Stomach (tissue), 9 donors: ENCODE data around the gene ARHGAP28. TPM values are rescaled to one million over a fixed set of nuclear protein-coding genes. Genes with fewer than 3 reads are reported as not detected.

ENCODE experiments used
- DNase-seq, 2 donors: peaks; one replicate each; pipeline versions ENCODE4 v3.0.0 to v3.0.0-alpha.2; 2013 to 2019
- H3K27ac ChIP-seq, 5 donors: fragments of 200-600 bp in 4 of 5; sonication (generic) in 4 of 5; one replicate each; pipeline ENCODE4 v1.5.1; 2013 to 2019; ENCODE audit warnings: mild to moderate bottlenecking in 1 of 5, moderate library complexity in 1 of 5
- H3K27me3 ChIP-seq, 3 donors: fragments of 200-600 bp; sonication (generic); one replicate each; pipeline ENCODE4 v1.5.1; 2017 to 2019; ENCODE audit warnings: mixed run types in 1 of 3
- H3K36me3 ChIP-seq, 4 donors: fragments of 200-600 bp; sonication (generic); 1 replicate in 3 of 4; 2 replicates in 1 of 4; pipeline ENCODE4 v1.5.1; 2016 to 2019
- H3K4me1 ChIP-seq, 4 donors: fragments of 200-600 bp; sonication (generic); one replicate each; pipeline ENCODE4 v1.5.1; 2016 to 2019
- H3K4me3 ChIP-seq, 4 donors: fragments of 200-600 bp; sonication (generic) in 3 of 4; one replicate each; pipeline ENCODE4 v1.5.1; 2016 to 2019; ENCODE audit warnings: mild to moderate bottlenecking in 1 of 4
- H3K9me3 ChIP-seq, 4 donors: fragments of 200-600 bp; sonication (generic); one replicate each; pipeline ENCODE4 v1.5.1; 2016 to 2019
- EP300 ChIP-seq: sonication (generic); formaldehyde crosslinking; IDR thresholded peaks from one replicate; pipeline ENCODE4 v1.6.1; 2017; ENCODE audit warnings: antibody characterized with exemption
- POLR2A ChIP-seq, 4 donors: fragments of 450-650 bp; IDR thresholded peaks; one replicate each; pipeline ENCODE4 v1.6.1; 2016; ENCODE audit warnings: antibody characterized with exemption in 4 of 4, control low read depth in 2 of 4, mild to moderate bottlenecking in 1 of 4, moderate library complexity in 1 of 4
- POLR2AphosphoS5 ChIP-seq, 3 donors: sonication (generic); formaldehyde crosslinking; IDR thresholded peaks; one replicate each; pipeline ENCODE4 v1.6.1; 2016; ENCODE audit warnings: antibody characterized with exemption in 3 of 3
- WGBS, 5 donors: extraction: QIAGEN DNeasy Blood & Tissue Kit in 3 of 5; methylation state at CpG; one replicate each; pipeline versions ENCODE4 v1.1.5 to v1.1.7; 2013 to 2018; 5-methylcytosine and 5-hydroxymethylcytosine counted together
- intact Hi-C: fragments of 100-400 bp; cut with DNase I; formaldehyde crosslinking; loops from one replicate; pipeline ENCODE4 v1.15.1; 2023; ENCODE audit warnings: low total_unique reads
- polyA plus RNA-seq, 3 donors: library from polyadenylated mRNA; stranded (reverse); fragments of 200-250 nt; gene quantifications; one replicate each; pipeline ENCODE4 v1.2.3, GENCODE V29; 2013
- total RNA-seq, 5 donors: library from RNA; depleted of rRNA; stranded (reverse); fragments of >200 nt; gene quantifications; one replicate each; pipeline versions ENCODE4 v1.1.0 to v1.2.3, GENCODE V29; 2014 to 2016
- TF ChIP-seq, protein P1 (sequence below), 7 experiments: fragments of 450-650 bp in 4 of 7; fragments of 200-600 bp in 3 of 7; sonication (generic) in 3 of 7; IDR thresholded peaks; one replicate each; pipeline ENCODE4 v1.5.1; 2016 to 2019; ENCODE audit warnings: antibody characterized with exemption in 7 of 7, control low read depth in 2 of 7, mild to moderate bottlenecking in 1 of 7
- donor health status: healthy with polysubstance abuse.
- donor health status: Bipolar disorder and iron deficiency.
- donor health status: healthy.

Gene ARHGAP28
- total and polyA plus RNA-seq, 8 donors = 0.73 to 33.8 (median 3.6) TPM

GRCh38 chr18:6728331-6728730 is 1.2 kb upstream of the ARHGAP28 start:
- TF ChIP-seq EP300 (no peak), POLR2A (IDR thresholded peaks at IDR 0.05) (no peak), POLR2AphosphoS5 (IDR thresholded peaks at IDR 0.05) (no peak)
- TF ChIP-seq, protein P1, sequence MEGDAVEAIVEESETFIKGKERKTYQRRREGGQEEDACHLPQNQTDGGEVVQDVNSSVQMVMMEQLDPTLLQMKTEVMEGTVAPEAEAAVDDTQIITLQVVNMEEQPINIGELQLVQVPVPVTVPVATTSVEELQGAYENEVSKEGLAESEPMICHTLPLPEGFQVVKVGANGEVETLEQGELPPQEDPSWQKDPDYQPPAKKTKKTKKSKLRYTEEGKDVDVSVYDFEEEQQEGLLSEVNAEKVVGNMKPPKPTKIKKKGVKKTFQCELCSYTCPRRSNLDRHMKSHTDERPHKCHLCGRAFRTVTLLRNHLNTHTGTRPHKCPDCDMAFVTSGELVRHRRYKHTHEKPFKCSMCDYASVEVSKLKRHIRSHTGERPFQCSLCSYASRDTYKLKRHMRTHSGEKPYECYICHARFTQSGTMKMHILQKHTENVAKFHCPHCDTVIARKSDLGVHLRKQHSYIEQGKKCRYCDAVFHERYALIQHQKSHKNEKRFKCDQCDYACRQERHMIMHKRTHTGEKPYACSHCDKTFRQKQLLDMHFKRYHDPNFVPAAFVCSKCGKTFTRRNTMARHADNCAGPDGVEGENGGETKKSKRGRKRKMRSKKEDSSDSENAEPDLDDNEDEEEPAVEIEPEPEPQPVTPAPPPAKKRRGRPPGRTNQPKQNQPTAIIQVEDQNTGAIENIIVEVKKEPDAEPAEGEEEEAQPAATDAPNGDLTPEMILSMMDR (IDR thresholded peaks at IDR 0.05) = no peak
- H3K4me3 ChIP-seq = no peak overlapping the region
- DNase-seq = peak in 1 of 2 donors; percentile 8
- intact Hi-C loops = no loop called here
- peaks cover 0 to 6% (median 0%) of the 10 kb centered on the region in 3 donors for H3K27me3 ChIP-seq
- H3K36me3 ChIP-seq = no peaks in the 10 kb centered on the region
- no peaks in the 10 kb centered on the region for H3K9me3 ChIP-seq
- peak overlapping the region in 4 of 5 donors; percentile 73 to 87 (median 86) for H3K27ac ChIP-seq
- H3K4me1 ChIP-seq = peaks cover 14 to 35% (median 27%) of the 10 kb centered on the region in 4 donors
- WGBS, 5 donors = 40 to 51% (median 46%) methylated on average over 8 of the region's 8 CpGs

GRCh38 chr18:6728809-6729246 is 688 bp upstream of the ARHGAP28 start:
- peaks cover 0 to 6% (median 0%) of the 10 kb centered on the region in 3 donors for H3K27me3 ChIP-seq
- no peaks in the 10 kb centered on the region for H3K36me3 ChIP-seq
- peak overlapping the region; percentile 73 to 89 (median 86) for H3K27ac ChIP-seq
- H3K4me3 ChIP-seq = peak overlapping the region; percentile 62 to 79 (median 64)
- intact Hi-C loops = no loop called here
- H3K4me1 ChIP-seq = peaks cover 14 to 35% (median 27%) of the 10 kb centered on the region in 4 donors
- no peaks in the 10 kb centered on the region for H3K9me3 ChIP-seq
- TF ChIP-seq POLR2AphosphoS5 (IDR thresholded peaks at IDR 0.05) (no peak), POLR2A (IDR thresholded peaks at IDR 0.05) (no peak), EP300 (no peak)
- TF ChIP-seq, protein P1 (IDR thresholded peaks at IDR 0.05) = no peak
- WGBS, 5 donors = 9 to 21% (median 14%) methylated on average over 5 of the region's 5 CpGs
- DNase-seq = no peak

GRCh38 chr18:6730416-6731221 is 1.1 kb downstream of the ARHGAP28 start:
- WGBS, 5 donors = 20 to 29% (median 22%) methylated on average over 4 of the region's 4 CpGs
- Histone ChIP-seq H3K27me3 (peaks cover 0 to 6% (median 0%) of the 10 kb centered on the region in 3 donors), H3K9me3 (no peaks in the 10 kb centered on the region), H3K4me1 (peaks cover 14 to 35% (median 27%) of the 10 kb centered on the region in 4 donors), H3K36me3 (no peaks in the 10 kb centered on the region), H3K4me3 (peak overlapping the region; percentile 62 to 79 (median 64)), H3K27ac (peak overlapping the region in 4 of 5 donors; percentile 73 to 87 (median 86))
- DNase-seq = no peak
- TF ChIP-seq, protein P1 (IDR thresholded peaks at IDR 0.05) = no peak
- TF ChIP-seq POLR2AphosphoS5 (IDR thresholded peaks at IDR 0.05) = no peak
- no peak for TF ChIP-seq POLR2A (IDR thresholded peaks at IDR 0.05)
- TF ChIP-seq EP300 = no peak
- intact Hi-C loops = no loop called here

DNA sequence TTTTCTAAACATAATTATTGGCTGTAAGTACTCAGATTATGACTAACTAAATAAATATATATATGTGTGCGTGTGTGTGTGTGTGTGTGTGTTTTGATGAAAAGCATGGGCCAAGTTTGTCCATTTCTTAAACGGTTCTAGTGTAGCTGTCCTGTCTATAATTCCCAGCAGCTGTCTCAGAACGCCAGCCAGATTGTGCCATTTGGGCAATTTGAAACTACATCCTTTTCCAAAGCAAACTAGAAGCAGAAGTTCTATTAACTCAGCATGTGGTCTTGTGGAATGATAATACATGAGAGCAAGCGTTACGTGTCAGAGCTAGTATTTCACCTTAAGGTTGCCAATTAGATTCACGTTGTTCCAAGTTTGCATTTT is 1.7 kb downstream of the ARHGAP28 start:
- no peaks in the 10 kb centered on the region for H3K36me3 ChIP-seq
- H3K4me3 ChIP-seq = peak overlapping the region in 1 of 4 donors; percentile 1
- peak in 1 of 2 donors; percentile 40 for DNase-seq
- no peaks in the 10 kb centered on the region for H3K9me3 ChIP-seq
- intact Hi-C loops = no loop called here
- H3K4me1 ChIP-seq = peaks cover 14 to 35% (median 27%) of the 10 kb centered on the region in 4 donors
- WGBS, 5 donors = 20 to 40% (median 33%) methylated on average over 6 of the region's 6 CpGs
- TF ChIP-seq EP300 (no peak), POLR2AphosphoS5 (IDR thresholded peaks at IDR 0.05) (no peak), POLR2A (IDR thresholded peaks at IDR 0.05) (no peak)
- TF ChIP-seq, protein P1 (IDR thresholded peaks at IDR 0.05) = no peak
- peaks cover 0 to 6% (median 0%) of the 10 kb centered on the region in 3 donors for H3K27me3 ChIP-seq
- H3K27ac ChIP-seq = peak overlapping the region in 3 of 5 donors; percentile 45 to 86 (median 85)
